ENCODE data around the gene GAN.

The GAN gene

GRCh38 chr16:81313701-81314602 is 810 bp upstream of the GAN start:
- TF ChIP-seq, protein P1, sequence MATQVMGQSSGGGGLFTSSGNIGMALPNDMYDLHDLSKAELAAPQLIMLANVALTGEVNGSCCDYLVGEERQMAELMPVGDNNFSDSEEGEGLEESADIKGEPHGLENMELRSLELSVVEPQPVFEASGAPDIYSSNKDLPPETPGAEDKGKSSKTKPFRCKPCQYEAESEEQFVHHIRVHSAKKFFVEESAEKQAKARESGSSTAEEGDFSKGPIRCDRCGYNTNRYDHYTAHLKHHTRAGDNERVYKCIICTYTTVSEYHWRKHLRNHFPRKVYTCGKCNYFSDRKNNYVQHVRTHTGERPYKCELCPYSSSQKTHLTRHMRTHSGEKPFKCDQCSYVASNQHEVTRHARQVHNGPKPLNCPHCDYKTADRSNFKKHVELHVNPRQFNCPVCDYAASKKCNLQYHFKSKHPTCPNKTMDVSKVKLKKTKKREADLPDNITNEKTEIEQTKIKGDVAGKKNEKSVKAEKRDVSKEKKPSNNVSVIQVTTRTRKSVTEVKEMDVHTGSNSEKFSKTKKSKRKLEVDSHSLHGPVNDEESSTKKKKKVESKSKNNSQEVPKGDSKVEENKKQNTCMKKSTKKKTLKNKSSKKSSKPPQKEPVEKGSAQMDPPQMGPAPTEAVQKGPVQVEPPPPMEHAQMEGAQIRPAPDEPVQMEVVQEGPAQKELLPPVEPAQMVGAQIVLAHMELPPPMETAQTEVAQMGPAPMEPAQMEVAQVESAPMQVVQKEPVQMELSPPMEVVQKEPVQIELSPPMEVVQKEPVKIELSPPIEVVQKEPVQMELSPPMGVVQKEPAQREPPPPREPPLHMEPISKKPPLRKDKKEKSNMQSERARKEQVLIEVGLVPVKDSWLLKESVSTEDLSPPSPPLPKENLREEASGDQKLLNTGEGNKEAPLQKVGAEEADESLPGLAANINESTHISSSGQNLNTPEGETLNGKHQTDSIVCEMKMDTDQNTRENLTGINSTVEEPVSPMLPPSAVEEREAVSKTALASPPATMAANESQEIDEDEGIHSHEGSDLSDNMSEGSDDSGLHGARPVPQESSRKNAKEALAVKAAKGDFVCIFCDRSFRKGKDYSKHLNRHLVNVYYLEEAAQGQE (IDR thresholded peaks at IDR 0.05; ENCODE audit: insufficient read depth in 1 of 2, low read depth in 2 of 2, low read length in 2 of 2): no peak
- TF ChIP-seq SIN3A (IDR thresholded peaks at IDR 0.05; ENCODE audit: borderline replicate concordance, insufficient read depth, low read length) (no peak), TAF1 (IDR thresholded peaks at IDR 0.05; ENCODE audit: borderline replicate concordance, insufficient read depth, low read length) (no peak)

- TF ChIP-seq TAF1 (IDR thresholded peaks at IDR 0.05; ENCODE audit: borderline replicate concordance, insufficient read depth, low read length) (no peak), POLR2AphosphoS5 (IDR thresholded peaks at IDR 0.05; ENCODE audit: low read depth, low read length) (no peak), FOXP2 (optimal IDR thresholded peaks at IDR 0.05; ENCODE audit: borderline replicate concordance, extremely low read depth, extremely low read length, insufficient read depth) (no peak), SIN3A (IDR thresholded peaks at IDR 0.05; ENCODE audit: borderline replicate concordance, insufficient read depth, low read length) (no peak)
- TF ChIP-seq, protein P1 (IDR thresholded peaks at IDR 0.05; ENCODE audit: insufficient read depth in 1 of 2, low read depth in 2 of 2, low read length in 2 of 2): no peak
Observed at GRCh38 chr16:81315271-81316175, 761 bp downstream of the GAN start.

- TF ChIP-seq SIN3A (IDR thresholded peaks at IDR 0.05; ENCODE audit: borderline replicate concordance, insufficient read depth, low read length) (no peak), TAF1 (IDR thresholded peaks at IDR 0.05; ENCODE audit: borderline replicate concordance, insufficient read depth, low read length) (no peak), POLR2AphosphoS5 (IDR thresholded peaks at IDR 0.05; ENCODE audit: low read depth, low read length) (no peak), FOXP2 (optimal IDR thresholded peaks at IDR 0.05; ENCODE audit: borderline replicate concordance, extremely low read depth, extremely low read length, insufficient read depth) (no peak)
- TF ChIP-seq, protein P1 (IDR thresholded peaks at IDR 0.05; ENCODE audit: insufficient read depth in 1 of 2, low read depth in 2 of 2, low read length in 2 of 2): no peak
Observed at GRCh38 chr16:81316176-81316496, 1.4 kb downstream of the GAN start.

- TF ChIP-seq SIN3A (IDR thresholded peaks at IDR 0.05; ENCODE audit: borderline replicate concordance, insufficient read depth, low read length) (no peak), FOXP2 (optimal IDR thresholded peaks at IDR 0.05; ENCODE audit: borderline replicate concordance, extremely low read depth, extremely low read length, insufficient read depth) (no peak), TAF1 (IDR thresholded peaks at IDR 0.05; ENCODE audit: borderline replicate concordance, insufficient read depth, low read length) (no peak), POLR2AphosphoS5 (IDR thresholded peaks at IDR 0.05; ENCODE audit: low read depth, low read length) (no peak)
- TF ChIP-seq, protein P1 (IDR thresholded peaks at IDR 0.05; ENCODE audit: insufficient read depth in 1 of 2, low read depth in 2 of 2, low read length in 2 of 2): no peak
Observed at GRCh38 chr16:81318711-81319110, 3.9 kb downstream of the GAN start.
